Effector CD4-positive, alpha-beta T cell (primary cell): Measurements from ENCODE around the gene NAA80.

Experiments
- DNase-seq: peaks from one replicate; pipeline ENCODE4 v3.0.0-alpha.2; 2020

Gene NAA80

GRCh38 chr3:50327943-50328691 is 28.9 kb upstream of the NAA80 start, which contains the start of gene TUSC2:
TSS of gene TUSC2 (minus strand) at chr3:50328223. CDS start at chr3:50328099, 124 bp downstream.
- peak; percentile 93 for DNase-seq

- peak; percentile 1 for DNase-seq
These were observed 27.9 kb upstream of the NAA80 start for GRCh38 chr3:50327129-50327528.

GRCh38 chr3:50326182-50326541 is 27.0 kb upstream of the NAA80 start:
- no peak for DNase-seq

GRCh38 chr3:50325497-50326181 is 26.4 kb upstream of the NAA80 start:
- DNase-seq, result no peak

- DNase-seq, result no peak
These were observed 25.9 kb upstream of the NAA80 start for GRCh38 chr3:50325113-50325480.

GRCh38 chr3:50324351-50325112 is 25.3 kb upstream of the NAA80 start:
- DNase-seq, result peak; percentile 47

- no peak for DNase-seq
These were observed 24.5 kb upstream of the NAA80 start for GRCh38 chr3:50323614-50324199.

GRCh38 chr3:50323092-50323600 is 23.9 kb upstream of the NAA80 start:
- DNase-seq, result no peak

- DNase-seq, result peak; percentile 1
These were observed 23.3 kb upstream of the NAA80 start, which contains the start of gene HYAL2 for GRCh38 chr3:50322386-50323091. TSS of gene HYAL2 (minus strand) at chr3:50322745. CDS start at chr3:50320489, 2,256 bp downstream.

- no peak for DNase-seq
These were observed 22.8 kb upstream of the NAA80 start for GRCh38 chr3:50322115-50322385.

- peak; percentile 72 for DNase-seq
These were observed 22.3 kb upstream of the NAA80 start for GRCh38 chr3:50321336-50322114.

GRCh38 chr3:50320853-50321335 is 21.7 kb upstream of the NAA80 start:
- peak; percentile 28 for DNase-seq

GRCh38 chr3:50319894-50320625 is 20.9 kb upstream of the NAA80 start:
- peak; percentile 1 for DNase-seq

- DNase-seq, result no peak
These were observed 20.1 kb upstream of the NAA80 start for GRCh38 chr3:50319181-50319893.

GRCh38 chr3:50318615-50319014 is 19.4 kb upstream of the NAA80 start:
- peak; percentile 2 for DNase-seq

- DNase-seq, result no peak
These were observed 19.0 kb upstream of the NAA80 start for GRCh38 chr3:50318163-50318562.

- DNase-seq, result no peak
These were observed 18.1 kb upstream of the NAA80 start for GRCh38 chr3:50317300-50317699.

- DNase-seq, result peak; percentile 63
These were observed 17.5 kb upstream of the NAA80 start for GRCh38 chr3:50316657-50317242.

- no peak for DNase-seq
These were observed 15.6 kb upstream of the NAA80 start for GRCh38 chr3:50314816-50315215.

- DNase-seq, result no peak
These were observed 15.1 kb upstream of the NAA80 start for GRCh38 chr3:50314342-50314741.
